ENCODE data around the gene ADAMTS6. TPM values are rescaled to one million over a fixed set of nuclear protein-coding genes. Genes with fewer than 3 reads are reported as not detected.

ADAMTS6 gene
- total RNA-seq, 1 donor from 2014 or later, result 7.1 TPM

DNA sequence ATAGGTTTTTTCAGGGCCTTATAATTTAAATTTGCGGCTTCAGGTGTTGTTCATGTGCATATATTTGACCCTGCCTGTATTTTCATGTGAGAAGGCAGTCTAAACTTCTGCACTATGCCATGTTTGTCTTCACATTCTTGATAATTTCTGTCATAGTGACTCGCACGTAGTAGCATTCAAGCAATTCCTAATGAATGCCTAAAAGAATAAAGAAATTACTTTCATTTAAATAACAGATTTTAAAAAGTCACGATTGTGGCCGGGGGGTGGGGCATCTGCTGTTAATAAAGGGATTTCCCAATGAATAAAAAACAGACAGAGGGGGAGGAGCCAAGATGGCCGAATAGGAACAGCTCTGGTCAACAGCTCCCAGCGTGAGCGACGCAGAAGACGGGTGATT lies 318.0 kb downstream of the ADAMTS6 start:
- peaks cover 2% of the 10 kb centered on the region for H3K9me3 Mint-ChIP-seq
- H3K4me3 Mint-ChIP-seq, result no peak overlapping the region
- H3K36me3 Mint-ChIP-seq (ENCODE audit: low read depth), result peaks cover 2% of the 10 kb centered on the region
- TF ChIP-seq, protein P1, sequence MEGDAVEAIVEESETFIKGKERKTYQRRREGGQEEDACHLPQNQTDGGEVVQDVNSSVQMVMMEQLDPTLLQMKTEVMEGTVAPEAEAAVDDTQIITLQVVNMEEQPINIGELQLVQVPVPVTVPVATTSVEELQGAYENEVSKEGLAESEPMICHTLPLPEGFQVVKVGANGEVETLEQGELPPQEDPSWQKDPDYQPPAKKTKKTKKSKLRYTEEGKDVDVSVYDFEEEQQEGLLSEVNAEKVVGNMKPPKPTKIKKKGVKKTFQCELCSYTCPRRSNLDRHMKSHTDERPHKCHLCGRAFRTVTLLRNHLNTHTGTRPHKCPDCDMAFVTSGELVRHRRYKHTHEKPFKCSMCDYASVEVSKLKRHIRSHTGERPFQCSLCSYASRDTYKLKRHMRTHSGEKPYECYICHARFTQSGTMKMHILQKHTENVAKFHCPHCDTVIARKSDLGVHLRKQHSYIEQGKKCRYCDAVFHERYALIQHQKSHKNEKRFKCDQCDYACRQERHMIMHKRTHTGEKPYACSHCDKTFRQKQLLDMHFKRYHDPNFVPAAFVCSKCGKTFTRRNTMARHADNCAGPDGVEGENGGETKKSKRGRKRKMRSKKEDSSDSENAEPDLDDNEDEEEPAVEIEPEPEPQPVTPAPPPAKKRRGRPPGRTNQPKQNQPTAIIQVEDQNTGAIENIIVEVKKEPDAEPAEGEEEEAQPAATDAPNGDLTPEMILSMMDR (conservative IDR thresholded peaks at IDR 0.05), result no peak
- no peak overlapping the region for H3K27ac Mint-ChIP-seq (ENCODE audit: unreplicated experiment)
- no peaks in the 10 kb centered on the region for H3K27me3 Mint-ChIP-seq (ENCODE audit: low read depth)
- no peak for DNase-seq (ENCODE audit: low read depth, low spot score)
- H3K4me1 Mint-ChIP-seq, result no peaks in the 10 kb centered on the region

DNA sequence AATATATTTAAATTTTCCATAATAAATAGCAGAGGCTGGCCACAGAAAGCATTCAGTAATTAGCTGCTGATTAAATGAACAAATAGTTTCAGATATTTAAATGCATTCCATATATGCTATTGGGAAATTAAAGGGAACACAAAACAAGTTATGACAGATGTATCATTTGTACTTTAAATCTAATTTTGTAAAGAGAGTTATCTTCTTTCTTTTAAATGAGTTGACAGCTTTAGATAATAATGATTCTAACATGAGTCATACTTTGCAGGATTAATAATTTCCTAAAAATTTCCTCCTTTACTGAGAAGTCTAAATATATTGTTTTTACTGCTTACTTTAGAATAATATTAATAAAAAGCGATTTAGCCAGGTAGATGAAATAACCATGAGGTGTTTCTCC lies 320.1 kb downstream of the ADAMTS6 start:
- Mint-ChIP-seq H3K36me3 (ENCODE audit: low read depth) (peaks cover 2% of the 10 kb centered on the region), H3K27ac (ENCODE audit: unreplicated experiment) (no peak overlapping the region), H3K4me3 (no peak overlapping the region), H3K27me3 (ENCODE audit: low read depth) (no peaks in the 10 kb centered on the region), H3K9me3 (peaks cover 2% of the 10 kb centered on the region), H3K4me1 (no peaks in the 10 kb centered on the region)
- TF ChIP-seq, protein P1 (conservative IDR thresholded peaks at IDR 0.05), result no peak
- no peak for DNase-seq (ENCODE audit: low read depth, low spot score)

DNA sequence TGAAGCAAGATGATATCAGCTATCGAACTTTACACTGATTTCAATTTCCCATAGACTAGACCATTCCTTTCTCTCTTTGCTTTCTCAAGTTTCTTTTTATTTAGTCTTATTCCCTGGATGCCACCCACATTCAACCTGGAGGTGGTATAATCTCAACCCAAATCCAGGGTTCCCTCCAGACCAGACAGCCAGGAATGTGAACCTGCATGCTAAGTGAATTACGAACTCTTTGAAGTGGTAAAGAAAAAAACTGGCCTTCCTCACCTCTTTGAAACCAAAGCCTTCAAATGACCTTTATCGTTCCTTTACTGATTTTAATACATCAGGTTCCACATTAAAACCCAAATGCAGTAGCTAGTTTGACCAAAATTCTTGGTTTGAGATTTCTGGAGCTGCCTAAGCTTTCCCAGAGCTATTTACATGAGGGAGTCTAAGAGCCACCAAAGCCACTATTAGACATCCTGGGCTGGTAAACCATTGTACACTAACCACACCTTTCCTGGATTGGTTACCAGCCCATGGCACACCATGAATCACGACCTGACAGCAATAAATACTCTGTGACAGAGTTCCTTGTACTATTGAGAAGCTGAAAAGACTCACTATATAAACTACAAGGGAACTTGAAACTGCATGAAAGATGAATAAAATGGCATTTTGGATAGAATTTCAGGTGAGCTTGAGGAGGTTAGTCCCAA lies 323.7 kb downstream of the ADAMTS6 start:
- H3K36me3 Mint-ChIP-seq (ENCODE audit: low read depth), result peaks cover 2% of the 10 kb centered on the region
- no peak overlapping the region for H3K4me3 Mint-ChIP-seq
- H3K9me3 Mint-ChIP-seq, result peaks cover 2% of the 10 kb centered on the region
- no peaks in the 10 kb centered on the region for H3K27me3 Mint-ChIP-seq (ENCODE audit: low read depth)
- TF ChIP-seq, protein P1 (conservative IDR thresholded peaks at IDR 0.05), result no peak
- no peak for DNase-seq (ENCODE audit: low read depth, low spot score)
- no peaks in the 10 kb centered on the region for H3K4me1 Mint-ChIP-seq
- H3K27ac Mint-ChIP-seq (ENCODE audit: unreplicated experiment), result no peak overlapping the region

DNA sequence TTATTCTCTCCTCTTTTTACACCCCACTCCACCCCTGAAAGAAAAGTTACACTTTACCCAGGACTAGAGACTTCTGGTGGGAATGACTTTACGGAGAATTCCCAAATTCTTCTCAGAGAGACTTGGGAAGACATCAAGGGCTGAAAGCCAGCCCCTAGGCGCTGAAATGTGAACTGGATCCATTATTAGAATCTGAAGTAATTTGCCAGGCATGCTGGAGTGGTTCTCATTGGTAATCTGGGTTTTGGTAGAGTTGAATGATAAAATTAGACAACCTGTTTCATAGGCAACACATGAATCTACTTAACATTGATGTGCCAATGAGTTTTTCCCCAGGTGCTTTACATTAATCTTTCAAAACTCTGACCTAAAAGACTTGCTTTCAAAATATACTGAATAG lies 324.8 kb downstream of the ADAMTS6 start:
- no peak overlapping the region for H3K4me3 Mint-ChIP-seq
- DNase-seq (ENCODE audit: low read depth, low spot score), result no peak

DNA sequence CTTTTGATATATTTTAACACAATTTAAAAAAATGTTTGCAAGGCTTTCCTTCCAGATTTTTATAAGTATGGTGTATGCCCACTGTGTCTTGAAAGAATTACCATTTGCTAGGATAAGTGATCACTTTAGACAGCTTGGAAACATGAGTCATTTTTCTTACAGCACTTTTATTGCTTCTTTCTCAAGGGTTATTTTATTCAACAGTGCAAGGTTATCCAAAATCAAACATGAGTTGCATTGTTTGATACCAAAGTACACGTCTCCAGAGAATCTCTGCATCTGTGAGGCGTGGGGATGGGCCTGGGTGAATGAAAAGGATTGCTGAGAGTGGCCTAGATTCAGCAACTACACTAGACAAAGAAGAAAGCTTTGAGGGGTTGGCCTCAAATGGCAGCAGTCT lies 329.6 kb downstream of the ADAMTS6 start:
- H3K27ac Mint-ChIP-seq (ENCODE audit: unreplicated experiment), result peak overlapping the region; percentile 35
- no peak overlapping the region for H3K4me3 Mint-ChIP-seq
- H3K27me3 Mint-ChIP-seq (ENCODE audit: low read depth), result no peaks in the 10 kb centered on the region
- TF ChIP-seq, protein P1 (conservative IDR thresholded peaks at IDR 0.05), result no peak
- H3K4me1 Mint-ChIP-seq, result no peaks in the 10 kb centered on the region
- H3K9me3 Mint-ChIP-seq, result no peaks in the 10 kb centered on the region
- peaks cover 2% of the 10 kb centered on the region for H3K36me3 Mint-ChIP-seq (ENCODE audit: low read depth)
- DNase-seq (ENCODE audit: low read depth, low spot score), result no peak

More for the DNA sequence above, 324.8 kb downstream of the ADAMTS6 start:
- Mint-ChIP-seq H3K4me1 (no peaks in the 10 kb centered on the region), H3K36me3 (ENCODE audit: low read depth) (peaks cover 2% of the 10 kb centered on the region), H3K27ac (ENCODE audit: unreplicated experiment) (no peak overlapping the region), H3K9me3 (peaks cover 2% of the 10 kb centered on the region), H3K27me3 (ENCODE audit: low read depth) (no peaks in the 10 kb centered on the region)
- TF ChIP-seq, protein P1 (conservative IDR thresholded peaks at IDR 0.05), result no peak

Measured in neural crest cell (in vitro differentiated cells).